OCI-LY1 (cell line): ENCODE measurements around the gene HTRA3.

Source experiments
- H2AFZ ChIP-seq: fragments of 200-600 bp; sonication (generic), shearing (Covaris generic); 2 replicates; pipeline ENCODE4 v1.6.0; 2014; ENCODE audit warnings: antibody characterized with exemption, mild to moderate bottlenecking, low read length
- H3F3A ChIP-seq: fragments of 200-600 bp; sonication (generic), shearing (Covaris generic); 2 replicates; pipeline ENCODE4 v1.6.0; 2014; ENCODE audit warnings: mild to moderate bottlenecking, antibody characterized with exemption, low read length, moderate library complexity; ENCODE audit not compliant: insufficient read depth
- H3K27ac ChIP-seq: fragments of 200-600 bp; sonication (generic); 2 replicates; pipeline ENCODE4 v1.5.1; 2014; ENCODE audit warnings: low read length, mixed run types, mild to moderate bottlenecking, low read depth; ENCODE audit not compliant: poor library complexity, severe bottlenecking
- H3K27me3 ChIP-seq: fragments of 200-600 bp; sonication (generic); 2 replicates; pipeline ENCODE4 v1.6.0; 2014; ENCODE audit warnings: antibody characterized with exemption, mild to moderate bottlenecking, low read length, moderate library complexity; ENCODE audit not compliant: insufficient read depth
- H3K36me3 ChIP-seq: fragments of 200-600 bp; sonication (generic); 2 replicates; pipeline ENCODE4 v1.6.1; 2014; ENCODE audit warnings: mild to moderate bottlenecking, antibody characterized with exemption, low read length, moderate library complexity, mixed read lengths; ENCODE audit not compliant: insufficient read depth
- H3K4me1 ChIP-seq: fragments of 200-600 bp; sonication (generic); 2 replicates; pipeline ENCODE4 v1.5.1; 2014; ENCODE audit warnings: mild to moderate bottlenecking, low read length, moderate library complexity; ENCODE audit not compliant: insufficient read depth, severe bottlenecking
- H3K4me2 ChIP-seq: fragments of 200-600 bp; sonication (generic), shearing (Covaris generic); 2 replicates; pipeline ENCODE4 v1.6.1; 2014; ENCODE audit warnings: low read length
- H3K4me3 ChIP-seq: fragments of 200-600 bp; sonication (generic); 2 replicates; pipeline ENCODE4 v1.5.1; 2014; ENCODE audit warnings: low read length, low read depth, mild to moderate bottlenecking, mixed read lengths; ENCODE audit not compliant: poor library complexity, severe bottlenecking
- H3K79me2 ChIP-seq: fragments of 200-600 bp; shearing (Covaris generic); 2 replicates; pipeline ENCODE4 v1.6.1; 2016; ENCODE audit warnings: mixed run types, low read length, mixed read lengths; ENCODE audit not compliant: insufficient read depth
- H3K9ac ChIP-seq: fragments of 200-600 bp; sonication (generic), shearing (Covaris generic); 2 replicates; pipeline ENCODE4 v1.6.1; 2014; ENCODE audit warnings: mild to moderate bottlenecking, low read length, mixed read lengths
- H3K9me2 ChIP-seq: fragments of 200-600 bp; sonication (generic), shearing (Covaris generic); 2 replicates; pipeline ENCODE4 v1.6.1; 2014; ENCODE audit warnings: low read depth, mild to moderate bottlenecking, low read length, mixed read lengths
- H3K9me3 ChIP-seq: fragments of 200-600 bp; shearing (Covaris generic); 2 replicates; pipeline ENCODE4 v1.6.1; 2014; ENCODE audit warnings: low read length, mixed read lengths
- H4K20me1 ChIP-seq: fragments of 200-600 bp; sonication (generic), shearing (Covaris generic); 2 replicates; pipeline ENCODE4 v1.6.0; 2016; ENCODE audit warnings: mild to moderate bottlenecking, low read length; ENCODE audit not compliant: insufficient read depth
- CTCF ChIP-seq: fragments of 200-600 bp; sonication (generic), shearing (Covaris generic); IDR thresholded peaks from 2 replicates; pipeline ENCODE4 v1.5.1; 2017; ENCODE audit warnings: mild to moderate bottlenecking, antibody characterized with exemption, low read length, moderate library complexity, mixed read lengths
- EZH2 ChIP-seq: fragments of 200-600 bp; sonication (generic), shearing (Covaris generic); IDR thresholded peaks from 2 replicates; pipeline ENCODE4 v1.8.0; 2017; ENCODE audit warnings: borderline replicate concordance, mixed run types, mild to moderate bottlenecking, antibody characterized with exemption, low read length, moderate library complexity, mixed read lengths

HTRA3 gene

GRCh38 chr4:8261851-8262535 lies 7.6 kb upstream of the HTRA3 start:
- Histone ChIP-seq H3K4me3 (no peak overlapping the region), H3K9me2 (no peaks in the 10 kb centered on the region), H3F3A (no peaks in the 10 kb centered on the region), H3K79me2 (no peaks in the 10 kb centered on the region), H3K27ac (no peak overlapping the region), H3K27me3 (no peaks in the 10 kb centered on the region), H4K20me1 (no peaks in the 10 kb centered on the region), H3K9me3 (no peaks in the 10 kb centered on the region), H3K36me3 (no peaks in the 10 kb centered on the region), H2AFZ (no peak overlapping the region), H3K4me1 (no peaks in the 10 kb centered on the region), H3K9ac (no peak overlapping the region), H3K4me2 (no peak overlapping the region)
- TF ChIP-seq EZH2 = no peak
- no peak for TF ChIP-seq CTCF

- Histone ChIP-seq H3K79me2 (no peaks in the 10 kb centered on the region), H3K9me2 (no peaks in the 10 kb centered on the region), H4K20me1 (no peaks in the 10 kb centered on the region), H3K36me3 (no peaks in the 10 kb centered on the region), H3K4me3 (no peak overlapping the region), H3K27me3 (no peaks in the 10 kb centered on the region), H3K4me1 (no peaks in the 10 kb centered on the region), H3K4me2 (no peak overlapping the region), H3K9me3 (no peaks in the 10 kb centered on the region), H3K9ac (no peak overlapping the region), H3F3A (no peaks in the 10 kb centered on the region), H2AFZ (no peak overlapping the region), H3K27ac (no peak overlapping the region)
- TF ChIP-seq EZH2 (no peak), CTCF (no peak)
Measured at GRCh38 chr4:8262637-8263322, 6.8 kb upstream of the HTRA3 start.

GRCh38 chr4:8263397-8263796 lies 6.2 kb upstream of the HTRA3 start:
- Histone ChIP-seq H3F3A (no peaks in the 10 kb centered on the region), H3K9me2 (no peaks in the 10 kb centered on the region), H3K27ac (no peak overlapping the region), H4K20me1 (no peaks in the 10 kb centered on the region), H3K79me2 (no peaks in the 10 kb centered on the region), H3K4me3 (no peak overlapping the region), H3K27me3 (no peaks in the 10 kb centered on the region), H3K9ac (no peak overlapping the region), H3K4me2 (no peak overlapping the region), H3K9me3 (no peaks in the 10 kb centered on the region), H2AFZ (no peak overlapping the region), H3K36me3 (no peaks in the 10 kb centered on the region), H3K4me1 (no peaks in the 10 kb centered on the region)
- TF ChIP-seq EZH2 (no peak), CTCF (no peak)
